ENCODE measurements around the gene GALC. TPM values are rescaled to one million over a fixed set of nuclear protein-coding genes. Genes with fewer than 3 reads are reported as not detected.

GALC gene
- total and polyA plus RNA-seq, 9 of the 15 experiments (the other 6 are each of a cell fraction or from before 2014, with no cell fraction given): 1.6 to 15.0 (median 7.3) TPM

DNA sequence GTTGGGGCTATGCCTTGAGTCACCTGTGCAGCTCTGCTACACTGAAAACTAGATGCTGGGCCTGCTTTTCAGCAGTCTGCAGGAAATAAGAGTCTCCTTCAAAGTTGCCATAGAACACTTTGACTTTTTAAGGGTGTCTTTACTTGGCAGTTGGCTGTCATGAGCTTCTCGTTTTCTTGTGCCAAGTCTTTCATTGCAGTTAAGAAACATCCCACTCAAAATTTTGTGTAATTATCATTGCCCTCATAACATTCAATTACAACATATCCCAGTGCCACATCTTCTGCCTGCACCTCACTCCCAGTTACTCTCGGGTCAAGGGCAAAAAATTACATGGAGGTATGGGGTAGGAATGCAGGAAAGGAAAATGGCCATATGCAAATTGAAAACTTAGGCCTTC lies 41.1 kb upstream of the GALC start:
- H3K4me1 ChIP-seq (replicated peaks in 1 of 2; ENCODE audit: control insufficient read depth in 2 of 2, insufficient read depth in 2 of 2, low read length in 2 of 2): peaks cover 0 to 5% of the 10 kb centered on the region in 2 experiments; a peak in 2 of 5 replicates
- DNase-seq (ENCODE audit: extremely low read depth in 1 of 4, low spot score in 3 of 4) (no peak), ATAC-seq (no peak), FAIRE-seq (no peak)
- H3K9ac ChIP-seq (ENCODE audit: insufficient read depth in 1 of 2, low read depth in 2 of 2, low read length in 2 of 2): no peak overlapping the region
- TF ChIP-seq EP400 (IDR thresholded peaks at IDR 0.05): no peak
- TF ChIP-seq ZNF41 (CRISPR knock-in tag; conservative IDR thresholded peaks at IDR 0.05): no peak
- no peak for TF ChIP-seq MCM7 (IDR thresholded peaks at IDR 0.05)
- no peak for TF ChIP-seq LEF1 (IDR thresholded peaks at IDR 0.05)
- TF ChIP-seq, protein P1, sequence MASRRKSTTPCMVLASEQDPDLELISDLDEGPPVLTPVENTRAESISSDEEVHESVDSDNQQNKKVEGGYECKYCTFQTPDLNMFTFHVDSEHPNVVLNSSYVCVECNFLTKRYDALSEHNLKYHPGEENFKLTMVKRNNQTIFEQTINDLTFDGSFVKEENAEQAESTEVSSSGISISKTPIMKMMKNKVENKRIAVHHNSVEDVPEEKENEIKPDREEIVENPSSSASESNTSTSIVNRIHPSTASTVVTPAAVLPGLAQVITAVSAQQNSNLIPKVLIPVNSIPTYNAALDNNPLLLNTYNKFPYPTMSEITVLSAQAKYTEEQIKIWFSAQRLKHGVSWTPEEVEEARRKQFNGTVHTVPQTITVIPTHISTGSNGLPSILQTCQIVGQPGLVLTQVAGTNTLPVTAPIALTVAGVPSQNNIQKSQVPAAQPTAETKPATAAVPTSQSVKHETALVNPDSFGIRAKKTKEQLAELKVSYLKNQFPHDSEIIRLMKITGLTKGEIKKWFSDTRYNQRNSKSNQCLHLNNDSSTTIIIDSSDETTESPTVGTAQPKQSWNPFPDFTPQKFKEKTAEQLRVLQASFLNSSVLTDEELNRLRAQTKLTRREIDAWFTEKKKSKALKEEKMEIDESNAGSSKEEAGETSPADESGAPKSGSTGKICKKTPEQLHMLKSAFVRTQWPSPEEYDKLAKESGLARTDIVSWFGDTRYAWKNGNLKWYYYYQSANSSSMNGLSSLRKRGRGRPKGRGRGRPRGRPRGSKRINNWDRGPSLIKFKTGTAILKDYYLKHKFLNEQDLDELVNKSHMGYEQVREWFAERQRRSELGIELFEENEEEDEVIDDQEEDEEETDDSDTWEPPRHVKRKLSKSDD (conservative IDR thresholded peaks at IDR 0.05; ENCODE audit: low read length): no peak
- TF ChIP-seq ZNF695 (CRISPR knock-in tag; IDR thresholded peaks at IDR 0.05): no peak
- no peak for TF ChIP-seq SIX5 (IDR thresholded peaks at IDR 0.05; ENCODE audit: borderline replicate concordance in 1 of 2, insufficient read depth in 1 of 2, low read depth in 1 of 2, low read length in 2 of 2)
- no peak for TF ChIP-seq ELF1 (tag; IDR thresholded peaks at IDR 0.05)
- no peak for TF ChIP-seq NR2C1 (IDR thresholded peaks at IDR 0.05)
- TF ChIP-seq NR2C1 (tag; IDR thresholded peaks at IDR 0.05): no peak
- no peak for TF ChIP-seq GATAD2A (IDR thresholded peaks at IDR 0.05)
- no peak for TF ChIP-seq ZFP1 (CRISPR knock-in tag; IDR thresholded peaks at IDR 0.05)
- TF ChIP-seq, protein P2, sequence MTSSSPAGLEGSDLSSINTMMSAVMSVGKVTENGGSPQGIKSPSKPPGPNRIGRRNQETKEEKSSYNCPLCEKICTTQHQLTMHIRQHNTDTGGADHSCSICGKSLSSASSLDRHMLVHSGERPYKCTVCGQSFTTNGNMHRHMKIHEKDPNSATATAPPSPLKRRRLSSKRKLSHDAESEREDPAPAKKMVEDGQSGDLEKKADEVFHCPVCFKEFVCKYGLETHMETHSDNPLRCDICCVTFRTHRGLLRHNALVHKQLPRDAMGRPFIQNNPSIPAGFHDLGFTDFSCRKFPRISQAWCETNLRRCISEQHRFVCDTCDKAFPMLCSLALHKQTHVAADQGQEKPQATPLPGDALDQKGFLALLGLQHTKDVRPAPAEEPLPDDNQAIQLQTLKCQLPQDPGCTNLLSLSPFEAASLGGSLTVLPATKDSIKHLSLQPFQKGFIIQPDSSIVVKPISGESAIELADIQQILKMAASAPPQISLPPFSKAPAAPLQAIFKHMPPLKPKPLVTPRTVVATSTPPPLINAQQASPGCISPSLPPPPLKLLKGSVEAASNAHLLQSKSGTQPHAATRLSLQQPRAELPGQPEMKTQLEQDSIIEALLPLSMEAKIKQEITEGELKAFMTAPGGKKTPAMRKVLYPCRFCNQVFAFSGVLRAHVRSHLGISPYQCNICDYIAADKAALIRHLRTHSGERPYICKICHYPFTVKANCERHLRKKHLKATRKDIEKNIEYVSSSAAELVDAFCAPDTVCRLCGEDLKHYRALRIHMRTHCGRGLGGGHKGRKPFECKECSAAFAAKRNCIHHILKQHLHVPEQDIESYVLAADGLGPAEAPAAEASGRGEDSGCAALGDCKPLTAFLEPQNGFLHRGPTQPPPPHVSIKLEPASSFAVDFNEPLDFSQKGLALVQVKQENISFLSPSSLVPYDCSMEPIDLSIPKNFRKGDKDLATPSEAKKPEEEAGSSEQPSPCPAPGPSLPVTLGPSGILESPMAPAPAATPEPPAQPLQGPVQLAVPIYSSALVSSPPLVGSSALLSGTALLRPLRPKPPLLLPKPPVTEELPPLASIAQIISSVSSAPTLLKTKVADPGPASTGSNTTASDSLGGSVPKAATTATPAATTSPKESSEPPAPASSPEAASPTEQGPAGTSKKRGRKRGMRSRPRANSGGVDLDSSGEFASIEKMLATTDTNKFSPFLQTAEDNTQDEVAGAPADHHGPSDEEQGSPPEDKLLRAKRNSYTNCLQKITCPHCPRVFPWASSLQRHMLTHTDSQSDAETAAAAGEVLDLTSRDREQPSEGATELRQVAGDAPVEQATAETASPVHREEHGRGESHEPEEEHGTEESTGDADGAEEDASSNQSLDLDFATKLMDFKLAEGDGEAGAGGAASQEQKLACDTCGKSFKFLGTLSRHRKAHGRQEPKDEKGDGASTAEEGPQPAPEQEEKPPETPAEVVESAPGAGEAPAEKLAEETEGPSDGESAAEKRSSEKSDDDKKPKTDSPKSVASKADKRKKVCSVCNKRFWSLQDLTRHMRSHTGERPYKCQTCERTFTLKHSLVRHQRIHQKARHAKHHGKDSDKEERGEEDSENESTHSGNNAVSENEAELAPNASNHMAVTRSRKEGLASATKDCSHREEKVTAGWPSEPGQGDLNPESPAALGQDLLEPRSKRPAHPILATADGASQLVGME (CRISPR knock-in tag; IDR thresholded peaks at IDR 0.05): no peak
- TF ChIP-seq JUN (IDR thresholded peaks at IDR 0.05; ENCODE audit: borderline replicate concordance, low read depth, low read length): no peak
- TF ChIP-seq JUN (CRISPR knock-in tag; IDR thresholded peaks at IDR 0.05; ENCODE audit: borderline replicate concordance): no peak
- WGBS (ENCODE audit: insufficient coverage, low coverage, missing lambda C conversion rate): 0% methylated on average over 2 of the region's 2 CpGs
- H3K9me3 ChIP-seq (replicated peaks; ENCODE audit: control insufficient read depth, insufficient read depth, low read depth, low read length): no peaks in the 10 kb centered on the region
- no peaks in the 10 kb centered on the region for H3K9me1 ChIP-seq (ENCODE audit: control insufficient read depth, insufficient read depth, low read length)
- ChIA-PET CTCF (ENCODE audit: low intra/inter-chr PET ratio) (no interaction called here), POLR2A (no interaction called here)
- no peak overlapping the region for H2AFZ ChIP-seq (ENCODE audit: low read depth, low read length)
- H3K36me3 ChIP-seq (ENCODE audit: control insufficient read depth, insufficient read depth, low read length): no peaks in the 10 kb centered on the region
- peaks cover 0 to 3% of the 10 kb centered on the region in 2 experiments; a peak in 1 of 5 replicates for H3K27me3 ChIP-seq (ENCODE audit: control insufficient read depth in 2 of 2, insufficient read depth in 2 of 2, low read length in 2 of 2)
- in situ Hi-C loops (cut with MboI): no loop called here
- H3K27ac ChIP-seq (ENCODE audit: extremely low read depth, low read depth, low read length): no peak overlapping the region
- intact Hi-C loops (cut with micrococcal nuclease): no loop called here
- no peaks in the 10 kb centered on the region for H3K79me2 ChIP-seq (ENCODE audit: control insufficient read depth, insufficient read depth, low read length)
- no TSS peak for BruUV-seq (replicated peaks)
- no peaks in the 10 kb centered on the region for H4K20me1 ChIP-seq (replicated peaks; ENCODE audit: control insufficient read depth, insufficient read depth, low read length)
- H3K4me2 ChIP-seq (ENCODE audit: insufficient read depth, low read length): no peak overlapping the region
- no peak overlapping the region for H3K4me3 ChIP-seq
